NCI-H1694 (cell line): ENCODE results near the gene EFS.
"Not testable (repeated sequence)": the region's sequence is repeated elsewhere in the genome, so short reads cannot be mapped to it uniquely, and the experiment has no call there.

ENCODE experiments used
- DNase-seq: peaks from one replicate; lab custom pipeline; 2025; lab: John Stamatoyannopoulos, UW

The EFS gene

DNA sequence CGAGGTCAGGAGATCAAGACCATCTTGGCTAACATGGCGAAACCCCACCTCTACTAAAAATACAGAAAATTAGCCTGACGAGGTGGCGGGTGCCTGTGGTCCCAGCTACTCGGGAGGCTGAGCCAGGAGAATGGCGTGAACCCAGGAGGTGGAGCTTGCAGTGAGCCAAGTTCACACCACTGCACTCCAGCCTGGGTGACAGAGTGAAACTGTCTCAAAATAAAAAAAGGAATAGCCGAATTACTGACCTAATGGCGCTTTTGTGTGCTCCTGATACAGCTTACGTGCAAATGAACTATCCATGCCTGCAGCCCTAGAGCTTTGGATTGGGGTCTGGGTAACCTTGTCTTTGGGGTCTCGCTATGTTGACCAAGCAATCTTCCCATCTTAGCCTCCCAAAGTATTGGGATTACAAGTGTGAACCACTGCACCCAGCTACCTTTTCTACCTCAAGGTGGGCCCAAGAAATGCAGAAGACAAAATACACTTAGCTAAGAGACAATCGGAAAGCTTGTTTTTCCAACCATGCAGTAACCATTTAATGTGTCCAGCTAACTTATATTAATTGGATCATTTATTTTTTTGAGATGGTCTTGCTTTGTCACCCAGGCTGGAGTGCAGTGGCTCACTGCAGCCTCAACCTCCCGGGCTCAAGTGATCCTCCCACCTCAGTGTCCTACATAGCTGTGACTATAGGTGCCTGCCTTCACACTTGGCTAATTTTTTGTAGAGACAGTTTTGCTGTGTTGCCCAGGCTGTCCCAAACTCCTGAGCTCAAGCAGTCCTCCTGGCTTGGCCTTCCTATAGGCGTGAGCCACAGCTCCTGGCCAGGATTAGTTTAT lies 38.3 kb downstream of the EFS start:
- no peak for DNase-seq

DNA sequence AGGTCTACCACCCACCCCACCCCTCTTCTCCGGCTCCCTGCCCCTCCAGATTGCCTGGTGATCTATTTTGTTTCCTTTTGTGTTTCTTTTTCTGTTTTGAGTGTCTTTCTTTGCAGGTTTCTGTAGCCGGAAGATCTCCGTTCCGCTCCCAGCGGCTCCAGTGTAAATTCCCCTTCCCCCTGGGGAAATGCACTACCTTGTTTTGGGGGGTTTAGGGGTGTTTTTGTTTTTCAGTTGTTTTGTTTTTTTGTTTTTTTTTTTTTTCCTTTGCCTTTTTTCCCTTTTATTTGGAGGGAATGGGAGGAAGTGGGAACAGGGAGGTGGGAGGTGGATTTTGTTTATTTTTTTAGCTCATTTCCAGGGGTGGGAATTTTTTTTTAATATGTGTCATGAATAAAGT lies 39.2 kb downstream of the EFS start:
- DNase-seq: not testable (repeated sequence)

DNA sequence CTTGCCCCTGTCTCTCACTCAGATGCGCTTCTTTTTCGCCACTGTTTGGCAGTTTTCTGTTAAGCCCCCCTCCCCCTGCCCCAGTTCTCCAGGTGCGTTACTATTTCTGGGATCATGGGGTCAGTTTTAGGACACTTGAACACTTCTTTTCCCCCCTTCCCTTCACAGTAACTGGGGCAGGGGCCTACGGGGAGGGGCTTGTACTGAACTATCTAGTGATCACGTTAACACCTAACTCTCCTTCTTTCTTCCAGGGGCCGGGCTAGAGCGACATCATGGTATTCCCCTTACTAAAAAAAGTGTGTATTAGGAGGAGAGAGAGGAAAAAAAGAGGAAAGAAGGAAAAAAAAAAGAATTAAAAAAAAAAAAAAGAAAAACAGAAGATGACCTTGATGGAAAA lies 40.0 kb downstream of the EFS start:
- DNase-seq: no peak

DNA sequence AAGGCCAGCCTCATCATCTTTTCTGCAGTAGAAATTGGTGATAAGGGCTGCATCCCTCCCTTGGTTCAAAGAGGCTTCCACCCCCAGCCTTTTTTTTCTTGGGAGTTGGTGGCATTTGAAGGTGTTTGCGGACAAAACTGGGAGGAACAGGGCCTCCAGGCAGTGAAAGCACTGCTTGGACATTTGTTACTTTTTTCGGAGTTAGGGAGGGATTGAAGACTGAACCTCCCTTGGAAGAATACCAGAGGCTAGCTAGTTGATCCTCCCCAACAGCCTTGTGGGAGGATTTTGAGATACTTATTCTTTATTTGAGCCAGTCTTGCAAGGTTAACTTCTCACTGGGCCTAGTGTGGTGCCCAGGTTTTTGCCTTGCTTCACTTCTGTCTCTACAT lies 40.5 kb downstream of the EFS start:
- DNase-seq: no peak

DNA sequence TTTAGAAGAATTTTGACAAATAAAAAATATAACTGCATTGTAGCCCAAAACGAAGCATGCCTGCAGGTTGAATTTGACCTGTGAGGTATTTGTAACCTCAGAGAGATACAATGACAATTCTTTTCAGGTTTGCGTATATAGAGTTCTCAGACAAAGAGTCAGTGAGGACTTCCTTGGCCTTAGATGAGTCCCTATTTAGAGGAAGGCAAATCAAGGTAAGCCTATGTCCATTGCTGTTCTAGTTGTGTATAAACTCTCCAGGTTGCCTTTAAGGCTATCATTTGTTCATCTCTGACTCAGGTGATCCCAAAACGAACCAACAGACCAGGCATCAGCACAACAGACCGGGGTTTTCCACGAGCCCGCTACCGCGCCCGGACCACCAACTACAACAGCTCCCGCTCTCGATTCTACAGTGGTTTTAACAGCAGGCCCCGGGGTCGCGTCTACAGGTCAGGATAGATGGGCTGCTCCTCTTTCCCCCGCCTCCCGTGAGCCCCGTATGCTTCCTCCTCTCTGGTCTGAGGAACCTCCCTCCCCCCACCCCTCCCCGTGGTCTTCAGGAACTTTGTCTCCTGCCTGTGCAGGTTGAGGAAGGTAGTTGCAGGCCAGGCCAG lies 41.0 kb downstream of the EFS start:
- DNase-seq: no peak

DNA sequence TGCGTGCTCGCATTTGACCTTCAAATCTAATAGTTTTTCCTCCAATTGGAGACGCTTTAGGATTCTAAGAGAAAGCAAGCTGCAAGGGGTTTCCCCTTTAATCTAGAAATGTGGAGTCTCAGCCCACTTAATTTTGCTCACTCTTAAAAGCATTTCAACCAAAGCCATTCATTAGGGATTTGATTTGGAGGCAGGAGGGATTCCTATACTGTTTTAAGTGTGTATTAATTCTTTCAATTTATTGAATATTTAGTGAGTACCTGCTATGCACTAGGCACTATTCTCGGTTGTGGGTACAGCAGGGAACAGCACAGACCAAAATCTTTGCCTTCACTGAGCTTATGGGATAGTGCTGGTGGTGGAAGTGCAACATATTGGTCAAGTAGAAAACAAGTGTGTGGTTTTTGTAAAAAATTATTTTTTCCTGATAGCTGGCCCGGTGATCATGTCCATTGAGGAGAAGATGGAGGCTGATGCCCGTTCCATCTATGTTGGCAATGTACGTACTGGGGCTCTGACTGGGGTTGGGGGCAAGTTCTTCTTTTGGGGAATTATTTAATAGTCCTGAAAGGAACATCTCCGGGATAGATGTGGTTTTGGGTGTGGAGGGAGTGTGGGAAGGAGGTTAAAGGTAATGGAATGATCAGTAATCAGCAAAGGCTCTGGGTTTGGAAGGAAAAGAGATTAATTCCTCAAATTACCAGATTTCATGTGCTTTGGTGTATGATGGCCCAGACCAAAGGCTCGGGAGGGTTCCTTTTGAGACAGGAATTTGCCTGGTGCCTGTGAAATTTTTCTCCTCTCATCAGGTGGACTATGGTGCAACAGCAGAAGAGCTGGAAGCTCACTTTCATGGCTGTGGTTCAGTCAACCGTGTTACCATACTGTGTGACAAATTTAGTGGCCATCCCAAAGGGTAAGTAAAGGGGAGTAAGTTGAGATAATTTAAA lies 42.1 kb downstream of the EFS start:
- DNase-seq: no peak

DNA sequence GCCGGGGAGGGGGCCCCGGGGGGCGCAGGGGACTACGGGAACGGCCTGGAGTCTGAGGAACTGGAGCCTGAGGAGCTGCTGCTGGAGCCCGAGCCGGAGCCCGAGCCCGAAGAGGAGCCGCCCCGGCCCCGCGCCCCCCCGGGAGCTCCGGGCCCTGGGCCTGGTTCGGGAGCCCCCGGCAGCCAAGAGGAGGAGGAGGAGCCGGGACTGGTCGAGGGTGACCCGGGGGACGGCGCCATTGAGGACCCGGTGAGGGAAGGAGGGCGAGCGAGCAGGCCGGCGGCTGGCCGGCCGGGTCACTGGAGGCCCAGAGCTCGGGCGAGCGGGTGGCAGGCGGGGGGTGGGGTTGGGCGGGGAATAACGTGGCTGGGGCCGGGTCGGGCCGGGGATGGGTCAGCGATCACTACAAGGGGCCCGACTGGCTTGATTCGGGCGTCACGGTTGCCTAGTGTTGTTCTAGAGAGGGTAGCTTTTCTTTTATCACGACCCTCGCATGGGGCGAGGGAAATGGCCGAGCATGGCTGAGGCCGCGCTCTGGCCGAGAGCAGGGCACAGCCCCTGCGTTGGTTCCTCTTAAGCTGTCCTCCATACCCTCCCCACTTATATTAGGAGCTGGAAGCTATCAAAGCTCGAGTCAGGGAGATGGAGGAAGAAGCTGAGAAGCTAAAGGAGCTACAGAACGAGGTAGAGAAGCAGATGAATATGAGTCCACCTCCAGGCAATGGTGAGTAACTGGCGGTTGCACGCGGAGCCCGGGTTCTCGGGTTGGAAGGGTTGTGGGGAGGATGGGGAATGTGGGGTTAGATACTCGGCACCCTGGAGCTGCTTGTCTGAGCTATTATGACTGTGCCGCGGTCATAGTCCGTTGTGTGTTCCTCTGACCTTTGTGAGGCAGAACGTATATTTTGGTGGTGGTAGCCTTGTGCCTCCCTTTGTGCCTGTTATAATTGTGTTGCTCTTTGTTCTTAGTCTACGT lies 43.1 kb downstream of the EFS start:
- DNase-seq: peak; percentile 21

DNA sequence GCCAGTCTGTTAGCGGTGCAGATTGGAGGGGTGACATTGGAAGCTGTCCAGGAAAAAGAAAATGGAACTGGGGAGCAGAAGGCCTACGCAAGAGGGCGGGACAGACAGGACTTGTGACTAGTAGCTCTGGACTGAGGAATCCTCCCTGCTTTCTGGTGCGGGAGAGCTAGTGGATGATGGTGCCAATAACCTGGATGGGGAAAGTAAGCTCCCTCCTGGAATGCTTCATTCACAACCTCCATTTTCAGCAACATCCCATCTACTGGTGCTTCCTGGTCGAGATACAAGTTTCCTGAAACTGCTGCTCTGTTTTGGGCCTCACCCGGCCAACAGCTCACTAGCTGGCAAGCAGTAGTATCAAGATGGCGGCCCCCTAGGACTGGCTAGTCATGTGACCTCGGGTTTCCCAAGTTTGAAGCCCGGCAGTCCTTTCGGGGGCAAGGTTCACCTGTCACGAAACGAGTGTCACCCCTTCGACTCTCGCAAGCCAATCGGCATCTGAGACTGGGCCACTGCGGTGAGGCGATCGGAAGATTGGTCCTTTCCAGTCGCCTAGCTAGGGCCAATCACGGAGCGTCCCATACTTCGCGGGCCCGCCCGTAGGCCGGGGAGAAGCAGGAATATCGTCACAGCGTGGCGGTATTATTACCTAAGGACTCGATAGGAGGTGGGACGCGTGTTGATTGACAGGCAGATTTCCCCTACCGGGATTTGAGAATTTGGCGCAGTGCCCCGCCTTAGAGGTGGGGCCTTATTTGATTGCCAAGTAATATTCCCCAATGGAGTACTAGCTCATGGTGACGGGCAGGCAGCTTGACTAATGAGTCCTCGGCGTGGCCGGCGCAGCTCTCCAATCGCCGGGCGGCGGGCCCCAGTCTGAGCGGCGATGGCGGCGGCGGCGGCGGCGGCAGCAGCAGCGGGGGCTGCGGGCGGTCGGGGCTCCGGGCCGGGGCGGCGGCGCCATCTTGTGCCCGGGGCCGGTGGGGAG lies 44.1 kb downstream of the EFS start, which contains the start of gene PABPN1:
PABPN1 (plus strand) TSS at position 874 of the 988 bp plus-strand sequence; CDS start at position 887, 13 bp downstream.
- DNase-seq: peak; percentile 100

DNA sequence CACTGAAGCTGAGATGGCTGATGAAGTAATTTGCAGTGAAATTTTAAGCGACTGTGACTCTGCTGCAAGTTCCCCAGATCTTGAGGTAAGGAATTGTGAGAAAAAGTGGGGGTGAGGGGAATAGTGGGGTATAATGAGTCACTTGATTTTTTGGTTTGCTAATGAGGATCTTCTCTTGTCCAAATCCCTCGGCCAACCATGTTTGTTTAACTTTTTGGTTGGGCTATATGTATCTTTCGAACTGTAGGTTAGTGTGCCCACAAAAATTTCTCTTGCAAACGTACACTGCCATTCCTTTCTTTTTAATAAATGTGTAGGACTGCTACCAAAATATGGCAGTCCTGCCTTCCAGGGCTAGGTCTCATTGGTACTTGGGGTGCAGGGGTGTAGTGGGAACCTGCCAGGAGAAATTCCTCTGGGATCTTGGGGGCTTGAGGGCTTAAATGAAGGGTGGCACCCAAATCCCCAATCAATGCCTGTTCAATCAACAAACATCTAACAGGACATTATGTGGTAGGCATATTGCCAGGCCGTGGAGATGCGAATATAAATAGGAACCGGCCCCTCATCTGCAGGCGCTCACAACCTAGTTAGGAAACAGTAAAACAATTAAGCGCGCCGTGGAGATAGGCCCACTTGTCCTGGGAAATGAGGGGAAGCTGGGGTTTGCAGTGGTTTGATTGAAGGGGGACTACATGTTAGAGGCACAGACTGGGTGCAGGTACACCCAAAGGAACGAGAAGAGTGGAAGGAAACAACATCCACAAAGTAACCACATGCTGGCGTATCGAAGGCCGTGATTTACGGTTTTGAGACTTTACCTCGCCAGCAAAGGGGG lies 45.0 kb downstream of the EFS start:
- no peak for DNase-seq

DNA sequence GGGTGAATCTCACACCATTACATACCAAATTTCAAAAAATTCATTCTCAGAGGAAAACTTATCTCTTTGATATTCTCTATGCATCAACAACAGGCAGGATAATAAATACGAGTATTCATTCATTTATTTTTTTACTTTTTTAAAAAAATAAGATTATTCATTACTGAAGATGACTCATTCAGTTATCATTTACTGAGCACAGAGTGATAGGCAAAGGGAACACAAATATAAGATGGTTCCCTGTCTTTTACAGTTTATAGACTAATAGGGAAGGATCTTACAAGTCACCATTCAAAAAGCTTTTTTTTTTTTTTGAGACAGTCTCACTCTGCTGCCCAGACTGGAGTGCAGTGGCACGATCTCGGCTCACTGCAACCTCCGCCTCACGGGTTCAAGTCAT lies 48.7 kb downstream of the EFS start:
- no peak for DNase-seq

DNA sequence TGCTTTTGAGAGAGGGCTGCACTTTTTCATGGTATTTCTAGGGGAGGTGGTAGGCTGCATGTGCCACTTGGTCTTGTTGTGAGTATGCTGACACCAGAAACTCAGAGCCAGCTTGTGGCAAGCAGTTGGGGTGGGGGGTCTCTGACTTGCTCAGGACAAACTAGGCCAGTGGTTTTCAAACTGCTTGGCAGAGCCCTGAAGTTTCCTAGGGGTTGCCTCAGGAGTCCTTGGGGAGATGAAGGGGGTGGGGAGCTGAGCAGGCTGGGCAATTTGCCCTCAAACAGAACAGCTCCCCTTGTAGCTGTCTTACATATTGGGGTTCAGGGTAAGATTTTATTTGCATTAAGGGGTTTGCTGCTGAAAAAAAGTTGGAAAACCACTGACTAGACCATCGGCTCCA lies 54.4 kb downstream of the EFS start:
- no peak for DNase-seq

DNA sequence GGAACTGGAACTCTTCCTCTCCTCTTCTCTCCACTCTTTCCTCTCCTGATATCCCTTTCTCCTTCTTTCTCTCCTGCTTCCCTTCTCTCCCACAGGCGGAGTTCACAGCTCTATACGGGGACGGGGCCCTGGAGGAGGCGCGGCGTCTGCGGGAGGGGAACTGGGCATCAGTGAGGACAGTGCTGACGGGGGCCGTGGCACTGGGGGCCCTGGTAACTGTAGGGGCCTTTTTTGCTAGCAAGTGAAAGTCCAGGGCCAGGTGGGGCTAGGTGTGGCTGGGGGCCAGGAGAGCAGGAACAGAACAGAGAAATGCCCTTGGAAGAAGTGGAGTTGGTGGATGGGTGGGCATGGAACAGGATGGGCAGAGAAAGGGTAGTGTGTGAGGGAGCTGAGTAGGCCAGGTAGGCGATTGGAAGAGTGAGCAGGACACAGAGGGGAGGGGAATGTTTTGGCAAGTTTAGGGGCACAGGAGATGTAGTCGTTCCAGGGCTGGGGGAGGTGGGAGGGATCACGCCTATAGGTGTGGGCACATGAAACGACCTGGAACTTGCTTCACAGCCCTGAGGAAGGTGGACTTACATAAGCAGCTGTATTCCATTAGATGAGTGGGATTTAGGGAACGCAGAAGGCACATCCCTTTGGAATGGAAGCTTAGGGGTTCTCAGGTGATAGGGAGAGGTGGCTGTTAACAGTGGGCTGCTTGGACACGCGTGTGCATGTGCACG lies 56.1 kb downstream of the EFS start:
- no peak for DNase-seq

DNA sequence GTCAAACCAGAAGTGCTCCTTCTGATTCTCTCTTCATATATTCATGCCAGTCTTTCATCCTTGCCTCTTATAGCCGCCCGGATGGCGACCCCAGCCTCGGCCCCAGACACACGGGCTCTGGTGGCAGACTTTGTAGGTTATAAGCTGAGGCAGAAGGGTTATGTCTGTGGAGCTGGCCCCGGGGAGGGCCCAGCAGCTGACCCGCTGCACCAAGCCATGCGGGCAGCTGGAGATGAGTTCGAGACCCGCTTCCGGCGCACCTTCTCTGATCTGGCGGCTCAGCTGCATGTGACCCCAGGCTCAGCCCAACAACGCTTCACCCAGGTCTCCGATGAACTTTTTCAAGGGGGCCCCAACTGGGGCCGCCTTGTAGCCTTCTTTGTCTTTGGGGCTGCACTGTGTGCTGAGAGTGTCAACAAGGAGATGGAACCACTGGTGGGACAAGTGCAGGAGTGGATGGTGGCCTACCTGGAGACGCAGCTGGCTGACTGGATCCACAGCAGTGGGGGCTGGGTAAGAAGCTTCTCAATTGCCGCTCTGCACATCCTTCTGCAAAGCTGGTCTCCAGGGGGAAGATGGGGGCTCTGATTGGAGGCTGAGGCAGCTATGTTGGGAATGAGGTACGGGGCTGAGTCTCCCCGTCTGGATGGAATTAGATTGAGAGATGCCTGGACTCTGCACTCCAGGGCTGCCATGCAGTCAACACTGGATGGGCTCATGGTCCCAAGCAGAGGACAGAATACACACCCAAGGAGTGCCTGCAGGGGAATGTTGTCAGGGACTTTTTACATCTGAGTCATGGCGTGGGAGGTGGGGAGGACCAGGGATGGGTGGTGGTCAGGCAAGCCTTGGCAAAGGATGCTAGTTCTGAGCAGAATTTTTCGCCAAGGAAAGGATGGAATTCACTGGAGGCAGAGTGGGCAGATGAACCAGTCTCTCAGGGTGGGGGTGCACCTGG lies 57.0 kb downstream of the EFS start:
- DNase-seq: no peak

DNA sequence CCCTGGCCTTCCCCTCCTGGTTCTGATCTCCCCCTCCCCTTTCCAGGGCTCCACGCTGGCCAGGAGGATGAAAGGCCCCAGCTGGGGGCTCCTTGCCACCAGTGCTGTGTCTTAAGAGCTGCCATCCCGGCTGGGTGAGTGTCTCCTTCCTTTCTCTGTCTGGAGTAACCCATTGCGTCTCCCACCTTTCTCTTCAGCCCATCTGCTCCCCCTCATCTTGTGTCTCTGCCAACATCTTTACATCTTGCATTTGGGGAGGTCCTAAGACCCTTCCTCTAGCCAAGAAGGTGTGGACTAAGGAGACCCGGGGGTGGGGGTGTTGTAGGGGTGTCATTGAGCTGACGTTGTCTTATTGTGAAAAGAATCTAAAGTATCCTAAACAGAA lies 57.8 kb downstream of the EFS start:
- DNase-seq: no peak

DNA sequence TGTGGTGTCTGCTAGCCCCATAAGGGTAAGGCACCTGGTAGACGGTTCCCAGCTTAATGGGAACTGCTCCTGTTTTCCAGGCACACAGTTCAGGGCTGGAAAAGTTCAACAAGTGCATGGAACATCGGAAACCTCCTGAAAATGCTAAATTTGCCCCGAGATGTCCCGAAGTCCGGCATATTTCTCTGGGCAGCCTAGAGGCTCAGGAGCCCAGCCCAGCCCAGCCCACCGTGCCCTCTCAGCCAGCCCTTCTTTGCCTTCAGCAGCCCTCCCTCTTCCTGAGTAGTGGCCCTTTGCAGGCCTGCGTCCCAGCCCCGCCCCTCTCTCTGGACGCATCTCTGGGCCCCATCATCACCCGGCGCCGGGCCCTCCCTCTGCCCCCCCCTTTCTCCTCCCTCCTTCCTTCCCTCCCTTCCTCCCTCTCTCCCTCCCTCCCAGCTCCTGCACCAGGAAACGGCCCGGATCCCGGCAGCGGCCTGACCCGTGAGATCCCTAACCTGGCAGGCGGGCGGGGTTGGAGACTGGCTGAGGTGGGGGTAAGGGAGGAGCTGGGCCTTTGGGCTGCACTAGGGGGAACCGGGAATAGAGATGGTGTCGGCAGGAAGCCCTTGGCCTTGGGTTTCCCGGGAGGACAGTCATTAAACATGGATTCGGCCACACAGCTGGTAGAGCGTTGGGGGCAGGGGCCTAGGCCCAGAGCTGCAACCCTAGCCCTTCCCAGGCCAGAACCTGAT lies 58.4 kb downstream of the EFS start, which contains the start of gene BCL2L2:
BCL2L2 (plus strand) TSS at position 422 of the 734 bp plus-strand sequence. CDS start 935 bp downstream, outside the sequence.
- peak; percentile 87 for DNase-seq
